T-helper 1 cell treated with Interleukin-12 subunit alpha and Interleukin-12 subunit beta and Interleukin-4 antibody, amounts not matched to agents 30 μg/mL and 1 μg/mL, for 36 hours (primary cell): ENCODE measurements around the gene GHRH.

Experiments used
- H3K27ac Mint-ChIP-seq: one replicate; pipeline ENCODE4 v1.8.0; 2021; ENCODE audit warnings: mild to moderate bottlenecking, mixed read lengths
- H3K27me3 Mint-ChIP-seq: one replicate; pipeline ENCODE4 v1.8.0; 2021; ENCODE audit warnings: low read depth, mixed read lengths
- H3K36me3 Mint-ChIP-seq: one replicate; pipeline ENCODE4 v1.8.0; 2021; ENCODE audit warnings: low read depth, mixed read lengths
- H3K4me1 Mint-ChIP-seq: one replicate; pipeline ENCODE4 v1.8.0; 2021; ENCODE audit warnings: low read depth, mixed read lengths
- H3K4me3 Mint-ChIP-seq: one replicate; pipeline ENCODE4 v1.8.0; 2021; ENCODE audit warnings: mild to moderate bottlenecking, moderate library complexity, mixed read lengths
- H3K9me3 Mint-ChIP-seq: one replicate; pipeline ENCODE4 v1.8.0; 2021; ENCODE audit warnings: mixed read lengths

GHRH gene

DNA sequence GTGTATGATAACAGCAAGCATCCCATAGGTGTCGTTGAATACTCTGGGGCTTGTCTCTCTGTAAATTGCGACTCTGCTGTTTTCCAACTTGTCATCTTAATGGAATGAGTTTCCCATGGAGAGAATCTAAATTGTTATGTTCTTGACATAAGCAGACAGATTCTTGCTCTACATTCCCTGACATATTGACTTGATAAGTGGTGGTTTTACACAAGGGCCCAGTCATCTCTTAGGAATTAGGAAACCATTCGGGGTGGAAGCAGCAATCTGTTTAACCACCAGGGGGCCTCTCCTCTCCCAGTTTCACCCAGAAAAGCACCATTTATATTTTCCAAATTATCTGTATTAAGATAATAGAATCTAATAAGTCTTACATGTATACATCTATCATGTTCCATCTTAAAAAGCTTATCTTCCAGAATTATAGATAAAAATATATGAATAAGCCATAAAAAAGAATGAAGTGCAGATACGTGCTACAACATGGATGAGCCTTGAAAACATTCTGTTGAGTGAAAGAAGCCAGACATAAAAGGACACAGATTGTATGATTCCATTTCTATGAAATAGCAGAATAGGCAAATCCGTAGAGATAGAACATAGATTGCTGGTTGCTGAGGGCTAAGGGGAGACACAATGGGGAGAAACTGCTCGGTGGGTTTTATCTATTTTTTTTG lies 59.2 kb downstream of the GHRH start:
- Mint-ChIP-seq H3K27ac (no peak overlapping the region), H3K4me1 (peaks cover 8% of the 10 kb centered on the region), H3K9me3 (no peaks in the 10 kb centered on the region), H3K4me3 (no peak overlapping the region), H3K36me3 (peaks cover 62% of the 10 kb centered on the region), H3K27me3 (no peaks in the 10 kb centered on the region)

DNA sequence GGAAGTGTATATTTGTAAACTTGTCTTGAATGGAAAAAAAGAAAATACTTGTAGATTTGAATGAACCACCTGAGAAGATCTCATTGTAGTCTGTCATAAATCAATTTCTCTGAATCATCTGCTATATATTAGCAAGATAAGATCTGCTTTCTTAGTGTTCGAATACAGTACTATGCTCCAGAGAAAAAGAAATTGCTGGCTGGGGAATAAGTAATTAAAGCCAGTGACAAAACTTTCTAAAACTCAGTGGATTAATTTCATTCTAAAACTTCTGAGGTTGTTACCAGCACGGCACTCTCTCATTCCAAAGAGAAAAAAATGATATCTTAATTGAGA lies 59.8 kb downstream of the GHRH start:
- no peaks in the 10 kb centered on the region for H3K9me3 Mint-ChIP-seq
- H3K36me3 Mint-ChIP-seq: peaks cover 61% of the 10 kb centered on the region
- H3K27ac Mint-ChIP-seq: no peak overlapping the region

More for the DNA sequence above, 59.8 kb downstream of the GHRH start:
- H3K4me3 Mint-ChIP-seq: no peak overlapping the region
- no peaks in the 10 kb centered on the region for H3K27me3 Mint-ChIP-seq
- H3K4me1 Mint-ChIP-seq: peaks cover 13% of the 10 kb centered on the region
